ENCODE results near the gene NYNRIN. TPM values are rescaled to one million over a fixed set of nuclear protein-coding genes. Genes with fewer than 3 reads are reported as not detected.

NYNRIN gene
- total and polyA plus RNA-seq, 2 of the 8 experiments (the other 6 are each of a cell fraction or from before 2014, with no cell fraction given): 15.2 to 18.3 TPM

- TF ChIP-seq USF2 (IDR thresholded peaks at IDR 0.05; ENCODE audit: low read length) (no peak), ATF2 (IDR thresholded peaks at IDR 0.05; ENCODE audit: low read length) (no peak), E2F6 (IDR thresholded peaks at IDR 0.05) (no peak), TAF1 (IDR thresholded peaks at IDR 0.05; ENCODE audit: low read depth, low read length) (no peak), SRF (IDR thresholded peaks at IDR 0.05; ENCODE audit: low read depth, low read length) (no peak), SP1 (IDR thresholded peaks at IDR 0.05; ENCODE audit: low read depth, low read length) (no peak), EP300 (IDR thresholded peaks at IDR 0.05; ENCODE audit: borderline replicate concordance in 1 of 2, low read depth in 2 of 2, low read length in 2 of 2) (no peak)
Observed at GRCh38 chr14:24463884-24464785, 65.3 kb downstream of the NYNRIN start (continued).

All from H1 (cell line).